PC-3 (cell line): ENCODE data around the gene SUSD4. TPM values are rescaled to one million over a fixed set of nuclear protein-coding genes. Genes with fewer than 3 reads are reported as not detected.

Source experiments
- ATAC-seq: fragments of 200-7000 bp; cut with Tn5 transposase; 2 replicates; pipeline ENCODE4 v1.9.1; 2020; ENCODE audit warnings: mild to moderate bottlenecking, moderate library complexity
- BruUV-seq: library from RNA; stranded (reverse); fragments of 400-500 nt; replicated peaks from 2 replicates; lab custom pipeline; 2021; lab: Mats Ljungman, UMichigan
- CTCF ChIA-PET: fragments of 300-600 bp; sonication (Branson Sonifier 250); formaldehyde crosslinking; loops from one replicate; lab custom pipeline; 2022; ENCODE audit warnings: antibody characterized with exemption; lab: Charles Lee
- POLR2A ChIA-PET: fragments of 300-600 bp; sonication (Branson Sonifier 250); formaldehyde crosslinking; loops from one replicate; lab custom pipeline; 2022; ENCODE audit warnings: antibody characterized with exemption; ENCODE audit not compliant: unreplicated experiment; lab: Charles Lee
- DNase-seq: peaks from one replicate; pipeline ENCODE4 v3.0.0-alpha.2; 2015
- H2AFZ ChIP-seq: fragments of 300-600 bp; sonication (generic); 2 replicates; pipeline ENCODE4 v1.6.0; 2016; ENCODE audit warnings: antibody characterized with exemption, low read length
- H3F3A ChIP-seq: fragments of 300-600 bp; sonication (generic); one replicate; pipeline ENCODE4 v1.6.0; 2017; ENCODE audit warnings: antibody characterized with exemption, low read length, control low read depth, mild to moderate bottlenecking; ENCODE audit not compliant: unreplicated experiment
- H3K27ac ChIP-seq: fragments of 300-600 bp; sonication (generic); 2 replicates; pipeline ENCODE4 v1.5.1; 2016; ENCODE audit warnings: mild to moderate bottlenecking, low read length
- H3K27me3 ChIP-seq: fragments of 300-600 bp; sonication (generic); 2 replicates; pipeline ENCODE4 v1.6.1; 2016; ENCODE audit warnings: low read length, mixed read lengths
- H3K36me3 ChIP-seq: fragments of 300-600 bp; sonication (generic); 2 replicates; pipeline ENCODE4 v1.6.1; 2016; ENCODE audit warnings: low read depth, mixed run types, low read length, mixed read lengths
- H3K4me1 ChIP-seq: fragments of 300-600 bp; sonication (generic); 2 replicates; pipeline ENCODE4 v1.5.1; 2016; ENCODE audit warnings: low read length; ENCODE audit not compliant: insufficient read depth
- H3K4me2 ChIP-seq: fragments of 300-600 bp; sonication (generic); 2 replicates; pipeline ENCODE4 v1.6.0; 2016; ENCODE audit warnings: low read length
- H3K4me3 ChIP-seq: fragments of 300-600 bp; sonication (generic); 2 replicates; pipeline ENCODE4 v1.5.1; 2016; ENCODE audit warnings: mild to moderate bottlenecking, low read length, mixed read lengths
- H3K79me2 ChIP-seq: fragments of 300-600 bp; sonication (generic); 2 replicates; pipeline ENCODE4 v1.6.1; 2017; ENCODE audit warnings: low read length, mixed read lengths
- H3K9ac ChIP-seq: fragments of 300-600 bp; sonication (generic); 2 replicates; pipeline ENCODE4 v1.6.0; 2016; ENCODE audit warnings: mild to moderate bottlenecking, low read length
- H3K9me2 ChIP-seq: fragments of 300-600 bp; sonication (generic); replicated peaks from 2 replicates; pipeline ENCODE4 v1.6.1; 2016; ENCODE audit warnings: mixed run types, low read length, mixed read lengths
- H3K9me3 ChIP-seq: fragments of 300-600 bp; sonication (generic); 2 replicates; pipeline ENCODE4 v1.6.1; 2016; ENCODE audit warnings: low read length, mixed read lengths
- H4K20me1 ChIP-seq: fragments of 300-600 bp; sonication (generic); 2 replicates; pipeline ENCODE4 v1.6.1; 2016; ENCODE audit warnings: low read length, mixed read lengths
- EZH2 ChIP-seq: fragments of 300-600 bp; sonication (generic); IDR thresholded peaks from one replicate; pipeline ENCODE4 v1.6.1; 2017; ENCODE audit warnings: antibody characterized with exemption, mild to moderate bottlenecking, low read length; ENCODE audit not compliant: unreplicated experiment
- EZH2phosphoT487 ChIP-seq: fragments of 300-600 bp; sonication (generic); IDR thresholded peaks from 2 replicates; pipeline ENCODE4 v1.6.1; 2018; ENCODE audit warnings: mild to moderate bottlenecking, antibody characterized with exemption, low read length, borderline replicate concordance
- intact Hi-C: fragments of 100-400 bp; cut with micrococcal nuclease; formaldehyde crosslinking; loops from 2 replicates; pipeline ENCODE4 v1.9.0; 2023
- total RNA-seq: library from RNA; depleted of rRNA; stranded (reverse); fragments of >200 nt; gene quantifications from 2 replicates; pipeline ENCODE4 v1.2.3, GENCODE V29; 2014
- TF ChIP-seq, protein P1 (sequence below): fragments of 300-600 bp; sonication (generic); conservative IDR thresholded peaks from 2 replicates; pipeline ENCODE4 v1.5.1; 2017; ENCODE audit warnings: antibody characterized with exemption, low read depth, mild to moderate bottlenecking, low read length

SUSD4 gene
- total RNA-seq, 1 experiment from 2014 or later = 5.2 TPM

DNA sequence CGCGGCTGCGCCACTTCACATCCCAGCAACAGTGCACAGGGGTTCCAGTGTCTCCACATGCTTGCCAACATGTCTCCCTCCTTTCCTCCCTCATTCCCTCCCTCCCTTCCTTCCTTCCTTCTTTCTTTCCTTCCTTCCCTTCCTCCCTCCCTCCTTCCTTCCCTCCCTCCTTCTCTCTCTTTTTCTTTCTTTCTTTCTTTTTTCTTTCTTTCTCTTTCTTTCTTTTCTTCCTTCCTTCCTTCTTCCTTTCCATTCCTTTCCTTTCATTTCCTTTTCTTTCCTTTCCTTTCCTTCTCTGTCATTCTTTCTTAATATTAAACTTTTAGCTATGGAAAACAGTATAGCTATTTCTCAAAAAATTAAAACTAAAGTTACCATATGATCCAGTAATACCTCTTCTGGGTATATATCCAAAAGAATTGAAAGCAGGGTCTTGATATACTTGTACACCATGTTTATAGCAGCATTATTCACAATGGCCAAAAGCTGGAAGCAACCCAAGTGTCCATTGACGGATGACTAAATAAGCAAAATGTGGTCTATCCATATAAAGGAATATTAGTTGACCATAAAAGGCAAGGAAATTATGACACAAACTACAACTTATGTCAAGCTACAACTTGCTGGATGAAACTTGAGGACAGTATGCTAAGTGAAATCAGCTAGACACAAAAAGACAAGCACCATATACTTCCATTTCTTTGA, 165.9 kb downstream of the SUSD4 start:
- Histone ChIP-seq H3K9me3 (no peaks in the 10 kb centered on the region), H3K36me3 (no peaks in the 10 kb centered on the region), H3K79me2 (no peaks in the 10 kb centered on the region), H3F3A (no peaks in the 10 kb centered on the region), H3K4me2 (no peak overlapping the region), H3K9ac (no peak overlapping the region), H3K4me1 (no peaks in the 10 kb centered on the region), H4K20me1 (no peaks in the 10 kb centered on the region), H3K9me2 (no peaks in the 10 kb centered on the region), H3K4me3 (no peak overlapping the region), H2AFZ (no peak overlapping the region), H3K27me3 (no peaks in the 10 kb centered on the region), H3K27ac (no peak overlapping the region)
- TF ChIP-seq EZH2phosphoT487 = no peak
- TF ChIP-seq, protein P1, sequence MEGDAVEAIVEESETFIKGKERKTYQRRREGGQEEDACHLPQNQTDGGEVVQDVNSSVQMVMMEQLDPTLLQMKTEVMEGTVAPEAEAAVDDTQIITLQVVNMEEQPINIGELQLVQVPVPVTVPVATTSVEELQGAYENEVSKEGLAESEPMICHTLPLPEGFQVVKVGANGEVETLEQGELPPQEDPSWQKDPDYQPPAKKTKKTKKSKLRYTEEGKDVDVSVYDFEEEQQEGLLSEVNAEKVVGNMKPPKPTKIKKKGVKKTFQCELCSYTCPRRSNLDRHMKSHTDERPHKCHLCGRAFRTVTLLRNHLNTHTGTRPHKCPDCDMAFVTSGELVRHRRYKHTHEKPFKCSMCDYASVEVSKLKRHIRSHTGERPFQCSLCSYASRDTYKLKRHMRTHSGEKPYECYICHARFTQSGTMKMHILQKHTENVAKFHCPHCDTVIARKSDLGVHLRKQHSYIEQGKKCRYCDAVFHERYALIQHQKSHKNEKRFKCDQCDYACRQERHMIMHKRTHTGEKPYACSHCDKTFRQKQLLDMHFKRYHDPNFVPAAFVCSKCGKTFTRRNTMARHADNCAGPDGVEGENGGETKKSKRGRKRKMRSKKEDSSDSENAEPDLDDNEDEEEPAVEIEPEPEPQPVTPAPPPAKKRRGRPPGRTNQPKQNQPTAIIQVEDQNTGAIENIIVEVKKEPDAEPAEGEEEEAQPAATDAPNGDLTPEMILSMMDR = no peak
- no peak for TF ChIP-seq EZH2
- DNase-seq (peak; percentile 38), ATAC-seq (no peak)
- ChIA-PET POLR2A (no interaction called here), CTCF (interaction anchor here (0.6 kb wide), 1 partner anchor 111 kb away, joined by 4 read pairs; no protein-coding TSS in a partner anchor)
- intact Hi-C loops = no loop called here
- no TSS peak for BruUV-seq

DNA sequence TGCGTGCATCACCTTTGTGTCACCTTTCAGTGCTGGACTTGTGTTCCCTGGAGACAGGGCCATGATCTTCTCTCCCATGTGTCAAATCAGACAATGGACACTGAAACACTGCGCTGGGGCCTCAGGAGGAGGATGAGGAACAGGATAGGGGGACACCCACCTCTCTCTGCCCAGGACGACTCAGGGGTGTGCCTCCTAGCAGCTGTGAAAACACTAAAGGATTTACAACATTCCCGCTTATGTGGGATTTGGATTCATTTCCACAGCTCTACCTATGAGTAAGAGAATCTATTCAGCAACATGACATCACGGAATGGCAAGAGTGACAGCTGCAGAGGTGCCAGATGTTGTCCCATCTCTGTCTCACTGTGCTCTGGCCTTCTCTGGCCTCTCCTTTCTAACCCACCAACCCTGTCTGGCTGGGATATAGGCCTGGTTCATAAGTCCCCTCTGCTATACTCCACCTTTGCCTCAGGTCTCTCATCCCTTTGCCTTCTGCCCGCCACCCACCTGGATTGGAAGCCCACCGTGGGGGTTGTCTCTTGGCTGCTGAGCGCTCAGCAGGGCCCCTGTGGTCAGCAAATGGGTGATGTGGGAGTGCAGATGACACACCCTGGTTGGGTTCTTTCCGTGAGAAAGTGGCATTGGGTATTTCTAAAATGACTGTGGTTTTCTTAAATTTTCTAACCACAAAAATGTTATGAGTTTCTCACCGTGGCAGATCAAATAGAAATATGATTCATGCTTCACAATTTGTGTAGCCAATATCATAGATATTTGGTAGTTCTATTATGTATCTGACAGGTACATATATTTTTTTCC, 173.9 kb downstream of the SUSD4 start:
- POLR2A ChIA-PET = interaction anchor here (0.6 kb wide), 1 partner anchor 146 kb away, joined by 4 read pairs; no protein-coding TSS in a partner anchor

More for the DNA sequence above, 173.9 kb downstream of the SUSD4 start:
- no peaks in the 10 kb centered on the region for H4K20me1 ChIP-seq
- DNase-seq (peak; percentile 98), ATAC-seq (peak; percentile 90)
- TF ChIP-seq EZH2 (no peak), EZH2phosphoT487 (no peak)
- TF ChIP-seq, protein P1 = no peak
- CTCF ChIA-PET = interaction anchor here (0.6 kb wide), 1 partner anchor 56 kb away, joined by 3 read pairs; no protein-coding TSS in a partner anchor
- H3K4me1 ChIP-seq = peaks cover 31% of the 10 kb centered on the region
- no peaks in the 10 kb centered on the region for H3K27me3 ChIP-seq
- H3K9me2 ChIP-seq = no peaks in the 10 kb centered on the region
- H3K36me3 ChIP-seq = no peaks in the 10 kb centered on the region
- peak overlapping the region; percentile 9; the same call in 1 of the 2 replicates for H3K4me3 ChIP-seq
- H2AFZ ChIP-seq = peak overlapping the region; percentile 19; the same call in 1 of the 2 replicates
- intact Hi-C loops = loop anchor here (1.0 to 2.0 kb wide), 2 partner anchors 43 to 55 kb away; no protein-coding TSS in a partner anchor
- peak overlapping the region; percentile 69 for H3K9ac ChIP-seq
- no peaks in the 10 kb centered on the region for H3F3A ChIP-seq
- H3K4me2 ChIP-seq = peak overlapping the region; percentile 64
- H3K9me3 ChIP-seq = no peaks in the 10 kb centered on the region
- BruUV-seq = no TSS peak
- peak overlapping the region; percentile 93 for H3K27ac ChIP-seq
- H3K79me2 ChIP-seq = no peaks in the 10 kb centered on the region
